ENCODE results near the gene TARS2. TPM values are rescaled to one million over a fixed set of nuclear protein-coding genes. Genes with fewer than 3 reads are reported as not detected.

The TARS2 gene
- total and polyA plus RNA-seq, 2 of the 13 experiments (the other 11 are each of a cell fraction or from before 2014, with no cell fraction given), result 21.3 to 22.8 TPM

DNA sequence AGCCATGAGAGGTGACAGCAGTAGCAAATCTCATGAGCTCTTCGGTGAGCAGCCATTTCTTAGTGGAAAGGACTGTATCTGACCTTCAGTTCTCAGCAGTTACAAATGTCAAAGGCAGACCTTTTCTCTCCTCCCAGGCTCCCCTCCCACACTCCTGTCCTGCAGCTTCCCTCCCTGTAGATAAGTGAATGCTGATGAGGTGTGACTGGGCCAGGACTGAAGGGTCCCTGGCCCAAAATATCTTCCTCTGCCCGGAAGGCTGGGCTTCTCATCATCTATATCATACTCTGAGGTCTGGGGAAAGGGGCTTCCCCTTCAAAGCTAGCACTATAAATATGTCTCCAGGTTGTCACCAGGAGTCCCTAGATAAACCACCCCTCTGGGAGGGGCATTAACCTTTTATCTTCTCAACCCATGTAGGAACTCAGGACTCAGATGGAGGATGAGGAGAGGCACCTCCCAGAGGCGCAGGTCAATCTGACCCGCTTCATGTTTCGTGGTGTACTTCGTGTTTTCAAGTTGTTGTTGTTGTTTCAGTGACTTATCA lies 58.3 kb downstream of the TARS2 start:
- Histone ChIP-seq H3K9ac (ENCODE audit: insufficient read depth, low read depth, low read length) (no peak overlapping the region), H4K20me1 (ENCODE audit: insufficient read depth, low read length) (no peaks in the 10 kb centered on the region), H3K9me3 (ENCODE audit: low read length) (no peaks in the 10 kb centered on the region), H3K4me1 (ENCODE audit: insufficient read depth, low read length) (peaks cover 42% of the 10 kb centered on the region), H3K36me3 (replicated peaks in 1 of 2; ENCODE audit: control insufficient read depth in 1 of 2, insufficient read depth in 2 of 2, low read length in 2 of 2) (no peaks in the 10 kb centered on the region), H3K27me3 (ENCODE audit: control insufficient read depth in 1 of 2, insufficient read depth in 2 of 2, low read length in 2 of 2) (no peaks in the 10 kb centered on the region; a peak in 1 of 5 replicates), H2AFZ (ENCODE audit: low read length) (no peak overlapping the region), H3K4me3 (replicated peaks in 1 of 3; ENCODE audit: insufficient read depth in 1 of 3, low read depth in 2 of 3, low read length in 3 of 3) (no peak overlapping the region), H3K4me2 (ENCODE audit: low read depth, low read length) (no peak overlapping the region), H3K79me2 (ENCODE audit: insufficient read depth, low read length) (no peaks in the 10 kb centered on the region), H3K27ac (ENCODE audit: extremely low read length, insufficient read depth, low read length) (no peak overlapping the region)
- in situ Hi-C loops (cut with HindIII; ENCODE audit: extremely low pct_ligation_motif_present, low pct_unique_long_range_greater_than_20kb) (no loop called here), intact Hi-C loops (cut with micrococcal nuclease; ENCODE audit: unreplicated experiment) (no loop called here)
- FAIRE-seq (no peak), ATAC-seq (no peak), DNase-seq (ENCODE audit: low spot score) (no peak)
- WGBS (ENCODE audit: low lambda C conversion rate), result 73% methylated on average over 6 of the region's 6 CpGs
- TF ChIP-seq ZNF619 (CRISPR knock-in tag; IDR thresholded peaks at IDR 0.05) (no peak), MTF2 (CRISPR knock-in tag; IDR thresholded peaks at IDR 0.05; ENCODE audit: borderline replicate concordance) (no peak), ZNF530 (CRISPR knock-in tag; IDR thresholded peaks at IDR 0.05; ENCODE audit: low read depth) (no peak)
- TF ChIP-seq, protein P1, sequence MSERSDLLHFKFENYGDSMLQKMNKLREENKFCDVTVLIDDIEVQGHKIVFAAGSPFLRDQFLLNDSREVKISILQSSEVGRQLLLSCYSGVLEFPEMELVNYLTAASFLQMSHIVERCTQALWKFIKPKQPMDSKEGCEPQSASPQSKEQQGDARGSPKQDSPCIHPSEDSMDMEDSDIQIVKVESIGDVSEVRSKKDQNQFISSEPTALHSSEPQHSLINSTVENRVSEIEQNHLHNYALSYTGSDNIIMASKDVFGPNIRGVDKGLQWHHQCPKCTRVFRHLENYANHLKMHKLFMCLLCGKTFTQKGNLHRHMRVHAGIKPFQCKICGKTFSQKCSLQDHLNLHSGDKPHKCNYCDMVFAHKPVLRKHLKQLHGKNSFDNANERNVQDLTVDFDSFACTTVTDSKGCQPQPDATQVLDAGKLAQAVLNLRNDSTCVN (CRISPR knock-in tag; IDR thresholded peaks at IDR 0.05; ENCODE audit: borderline replicate concordance), result no peak
- no TSS peak for BruUV-seq (replicated peaks)
- ChIA-PET CTCF (ENCODE audit: low intra/inter-chr PET ratio, low total read pairs) (no interaction called here), POLR2A (interaction anchor here (0.7 kb wide), 1 partner anchor 13 kb away, joined by 3 read pairs; no protein-coding TSS in a partner anchor)

DNA sequence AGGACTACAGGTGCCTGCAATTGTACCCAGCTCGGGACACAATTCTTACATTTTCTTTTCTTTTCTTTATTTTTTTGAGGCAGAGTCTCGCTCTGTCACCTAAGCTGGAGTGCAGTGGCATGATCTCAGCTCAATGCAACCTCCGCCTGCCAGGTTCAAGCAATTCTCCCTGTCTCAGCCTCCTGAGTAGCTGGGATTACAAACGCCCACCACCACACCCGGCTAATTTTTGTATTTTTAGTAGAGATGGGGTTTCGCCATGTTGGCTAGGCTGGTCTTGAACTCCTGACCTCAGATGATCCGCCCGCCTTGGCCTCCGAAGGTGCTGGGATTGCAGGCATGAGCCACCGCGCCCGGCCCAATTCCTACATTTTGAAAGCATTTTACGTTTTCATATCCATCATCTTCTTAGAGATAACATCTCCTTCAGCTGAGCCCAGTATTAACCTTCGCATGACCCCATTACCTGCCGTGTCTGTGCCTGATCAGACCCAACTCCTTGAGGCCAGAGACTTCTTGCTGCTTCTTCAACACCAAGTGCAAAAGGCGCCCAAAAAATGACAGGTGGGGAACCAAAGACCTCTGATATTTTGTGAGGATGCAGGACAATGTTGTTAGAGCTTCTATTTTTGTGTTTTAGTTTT lies 59.2 kb downstream of the TARS2 start:
- Histone ChIP-seq H3K4me3 (replicated peaks in 1 of 3; ENCODE audit: insufficient read depth in 1 of 3, low read depth in 2 of 3, low read length in 3 of 3) (no peak overlapping the region), H3K27me3 (ENCODE audit: control insufficient read depth in 1 of 2, insufficient read depth in 2 of 2, low read length in 2 of 2) (no peaks in the 10 kb centered on the region; a peak in 1 of 5 replicates), H3K9ac (ENCODE audit: insufficient read depth, low read depth, low read length) (no peak overlapping the region), H4K20me1 (ENCODE audit: insufficient read depth, low read length) (no peaks in the 10 kb centered on the region), H2AFZ (ENCODE audit: low read length) (no peak overlapping the region), H3K4me1 (ENCODE audit: insufficient read depth, low read length) (peaks cover 50% of the 10 kb centered on the region), H3K4me2 (ENCODE audit: low read depth, low read length) (no peak overlapping the region), H3K9me3 (ENCODE audit: low read length) (no peaks in the 10 kb centered on the region), H3K36me3 (replicated peaks in 1 of 2; ENCODE audit: control insufficient read depth in 1 of 2, insufficient read depth in 2 of 2, low read length in 2 of 2) (no peaks in the 10 kb centered on the region), H3K79me2 (ENCODE audit: insufficient read depth, low read length) (no peaks in the 10 kb centered on the region), H3K27ac (ENCODE audit: extremely low read length, insufficient read depth, low read length) (no peak overlapping the region)
- in situ Hi-C loops (cut with HindIII; ENCODE audit: extremely low pct_ligation_motif_present, low pct_unique_long_range_greater_than_20kb), result no loop called here
- ChIA-PET POLR2A (no interaction called here), CTCF (ENCODE audit: low intra/inter-chr PET ratio, low total read pairs) (no interaction called here)
- no peak for FAIRE-seq
- intact Hi-C loops (cut with micrococcal nuclease; ENCODE audit: unreplicated experiment), result no loop called here
- DNase-seq (ENCODE audit: low spot score), result no peak
- WGBS (ENCODE audit: low lambda C conversion rate), result 83% methylated on average over 16 of the region's 16 CpGs
- no TSS peak for BruUV-seq (replicated peaks)
- ATAC-seq, result no peak
- TF ChIP-seq ZNF550 (CRISPR knock-in tag; IDR thresholded peaks at IDR 0.05; ENCODE audit: borderline replicate concordance) (no peak), NAIF1 (CRISPR knock-in tag; IDR thresholded peaks at IDR 0.05; ENCODE audit: borderline replicate concordance) (no peak), ESRRA (CRISPR knock-in tag; IDR thresholded peaks at IDR 0.05; ENCODE audit: low read depth) (no peak), NRL (CRISPR knock-in tag; IDR thresholded peaks at IDR 0.05; ENCODE audit: borderline replicate concordance) (no peak), RELA (CRISPR knock-in tag; IDR thresholded peaks at IDR 0.05) (no peak)
- TF ChIP-seq, protein P2, sequence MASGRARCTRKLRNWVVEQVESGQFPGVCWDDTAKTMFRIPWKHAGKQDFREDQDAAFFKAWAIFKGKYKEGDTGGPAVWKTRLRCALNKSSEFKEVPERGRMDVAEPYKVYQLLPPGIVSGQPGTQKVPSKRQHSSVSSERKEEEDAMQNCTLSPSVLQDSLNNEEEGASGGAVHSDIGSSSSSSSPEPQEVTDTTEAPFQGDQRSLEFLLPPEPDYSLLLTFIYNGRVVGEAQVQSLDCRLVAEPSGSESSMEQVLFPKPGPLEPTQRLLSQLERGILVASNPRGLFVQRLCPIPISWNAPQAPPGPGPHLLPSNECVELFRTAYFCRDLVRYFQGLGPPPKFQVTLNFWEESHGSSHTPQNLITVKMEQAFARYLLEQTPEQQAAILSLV (CRISPR knock-in tag; IDR thresholded peaks at IDR 0.05; ENCODE audit: borderline replicate concordance), result no peak
- TF ChIP-seq, protein P3, sequence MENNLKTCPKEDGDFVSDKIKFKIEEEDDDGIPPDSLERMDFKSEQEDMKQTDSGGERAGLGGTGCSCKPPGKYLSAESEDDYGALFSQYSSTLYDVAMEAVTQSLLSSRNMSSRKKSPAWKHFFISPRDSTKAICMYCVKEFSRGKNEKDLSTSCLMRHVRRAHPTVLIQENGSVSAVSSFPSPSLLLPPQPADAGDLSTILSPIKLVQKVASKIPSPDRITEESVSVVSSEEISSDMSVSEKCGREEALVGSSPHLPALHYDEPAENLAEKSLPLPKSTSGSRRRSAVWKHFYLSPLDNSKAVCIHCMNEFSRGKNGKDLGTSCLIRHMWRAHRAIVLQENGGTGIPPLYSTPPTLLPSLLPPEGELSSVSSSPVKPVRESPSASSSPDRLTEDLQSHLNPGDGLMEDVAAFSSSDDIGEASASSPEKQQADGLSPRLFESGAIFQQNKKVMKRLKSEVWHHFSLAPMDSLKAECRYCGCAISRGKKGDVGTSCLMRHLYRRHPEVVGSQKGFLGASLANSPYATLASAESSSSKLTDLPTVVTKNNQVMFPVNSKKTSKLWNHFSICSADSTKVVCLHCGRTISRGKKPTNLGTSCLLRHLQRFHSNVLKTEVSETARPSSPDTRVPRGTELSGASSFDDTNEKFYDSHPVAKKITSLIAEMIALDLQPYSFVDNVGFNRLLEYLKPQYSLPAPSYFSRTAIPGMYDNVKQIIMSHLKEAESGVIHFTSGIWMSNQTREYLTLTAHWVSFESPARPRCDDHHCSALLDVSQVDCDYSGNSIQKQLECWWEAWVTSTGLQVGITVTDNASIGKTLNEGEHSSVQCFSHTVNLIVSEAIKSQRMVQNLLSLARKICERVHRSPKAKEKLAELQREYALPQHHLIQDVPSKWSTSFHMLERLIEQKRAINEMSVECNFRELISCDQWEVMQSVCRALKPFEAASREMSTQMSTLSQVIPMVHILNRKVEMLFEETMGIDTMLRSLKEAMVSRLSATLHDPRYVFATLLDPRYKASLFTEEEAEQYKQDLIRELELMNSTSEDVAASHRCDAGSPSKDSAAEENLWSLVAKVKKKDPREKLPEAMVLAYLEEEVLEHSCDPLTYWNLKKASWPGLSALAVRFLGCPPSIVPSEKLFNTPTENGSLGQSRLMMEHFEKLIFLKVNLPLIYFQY (CRISPR knock-in tag; IDR thresholded peaks at IDR 0.05; ENCODE audit: borderline replicate concordance), result no peak
